HCT116 (cell line): ENCODE results near the gene HDHD3. TPM values are rescaled to one million over a fixed set of nuclear protein-coding genes. Genes with fewer than 3 reads are reported as not detected.

Experiments used
- ATAC-seq: fragments of 200-7000 bp; cut with Tn5 transposase; 2 replicates; pipeline ENCODE4 v1.9.1; 2020; ENCODE audit warnings: mild to moderate bottlenecking, moderate library complexity
- BruUV-seq: library from RNA; stranded (reverse); fragments of 400-500 nt; replicated peaks from 2 replicates; lab custom pipeline; 2021; lab: Mats Ljungman, UMichigan
- CTCF ChIA-PET: fragments of 300-600 bp; sonication (Branson Sonifier 250); formaldehyde crosslinking; loops from one replicate; lab custom pipeline; 2021; ENCODE audit warnings: antibody characterized with exemption; lab: Charles Lee
- POLR2A ChIA-PET: fragments of 300-600, 350-600 bp; sonication (Branson Sonifier 250); formaldehyde crosslinking; loops from one replicate; lab custom pipeline; 2021; ENCODE audit warnings: antibody characterized with exemption; lab: Charles Lee
- RAD21 ChIA-PET, 2 experiments: fragments of 300-600 bp; sonication (Branson Sonifier 250); formaldehyde crosslinking; loops; one replicate each; lab custom pipeline; 2023; ENCODE audit warnings: low total read pairs in 2 of 2; ENCODE audit not compliant: uncharacterized antibody in 2 of 2, unreplicated experiment in 2 of 2, low non-redundant PET in 1 of 2; lab: Charles Lee
- DNase-seq: peaks from one replicate; pipeline ENCODE4 v3.0.0-alpha.2; 2010; ENCODE audit warnings: low read depth, low spot score
- H2AFZ ChIP-seq: fragments of 200-600 bp; shearing (Covaris generic), sonication (generic); 2 replicates; pipeline ENCODE4 v1.6.1; 2017; ENCODE audit warnings: low read depth, mixed run types, mixed read lengths, antibody characterized with exemption, low read length; ENCODE audit not compliant: poor library complexity, severe bottlenecking
- H3K27ac ChIP-seq: 2 replicates; pipeline ENCODE4 v1.5.1; 2012; ENCODE audit warnings: low read depth, low read length
- H3K27me3 ChIP-seq: fragments of 200-600 bp; sonication (generic); 2 replicates; pipeline ENCODE4 v1.6.1; 2016; ENCODE audit warnings: mixed run types, low read length, mixed read lengths; ENCODE audit not compliant: insufficient read depth
- H3K36me3 ChIP-seq, 2 experiments: fragments of 200-500 bp in 1 of 2; fragments of 200-600 bp in 1 of 2; sonication (Bioruptor generic) in 1 of 2; sonication (generic) in 1 of 2; 2 replicates each; pipeline versions ENCODE4 v1.5.1 to v1.6.1; 2014 to 2016; ENCODE audit warnings: low read length in 2 of 2, inconsistent platforms in 1 of 2, mixed read lengths in 1 of 2, mixed run types in 1 of 2; ENCODE audit not compliant: insufficient read depth in 2 of 2, control insufficient read depth in 1 of 2
- H3K4me1 ChIP-seq, 2 experiments: fragments of 200-600 bp in 1 of 2; sonication (generic) in 1 of 2; 2 replicates each; pipeline versions ENCODE4 v1.5.1 to v1.6.1; 2012 to 2017; ENCODE audit warnings: low read length in 2 of 2, inconsistent platforms in 1 of 2, mild to moderate bottlenecking in 1 of 2, mixed read lengths in 1 of 2, mixed run types in 1 of 2, moderate library complexity in 1 of 2; ENCODE audit not compliant: insufficient read depth in 2 of 2, control insufficient read depth in 1 of 2
- H3K4me2 ChIP-seq: fragments of 200-600 bp; sonication (generic); 2 replicates; pipeline ENCODE4 v1.6.1; 2017; ENCODE audit warnings: mixed run types, low read length, mixed read lengths
- H3K4me3 ChIP-seq, 2 experiments: fragments of 200-600 bp in 1 of 2; sonication (generic) in 1 of 2; replicated peaks in 1 of 2; 2 replicates each; pipeline ENCODE4 v1.5.1; 2011 to 2016; ENCODE audit warnings: low read length in 2 of 2, control low read depth in 1 of 2, low read depth in 1 of 2, mild to moderate bottlenecking in 1 of 2, mixed read lengths in 1 of 2, mixed run types in 1 of 2
- H3K79me2 ChIP-seq: fragments of 200-600 bp; sonication (generic); 2 replicates; pipeline ENCODE4 v1.6.1; 2017; ENCODE audit warnings: mild to moderate bottlenecking, mixed run types, low read length, moderate library complexity, mixed read lengths; ENCODE audit not compliant: insufficient read depth
- H3K9ac ChIP-seq: fragments of 200-600 bp; sonication (generic); 2 replicates; pipeline ENCODE4 v1.6.1; 2016; ENCODE audit warnings: low read length, mixed read lengths
- H3K9me2 ChIP-seq: fragments of 200-600 bp; sonication (generic), shearing (Covaris generic); 2 replicates; pipeline ENCODE4 v1.6.1; 2017; ENCODE audit warnings: mixed run types, mild to moderate bottlenecking, moderate library complexity; ENCODE audit not compliant: insufficient read depth
- H3K9me3 ChIP-seq, 2 experiments: fragments of 200-500 bp in 1 of 2; fragments of 200-600 bp in 1 of 2; sonication (Bioruptor generic) in 1 of 2; sonication (generic) in 1 of 2; 2 replicates each; pipeline ENCODE4 v1.6.1; 2014 to 2017; ENCODE audit warnings: low read length in 2 of 2, mixed read lengths in 2 of 2, inconsistent platforms in 1 of 2, low read depth in 1 of 2, mild to moderate bottlenecking in 1 of 2, mixed run types in 1 of 2, moderate library complexity in 1 of 2; ENCODE audit not compliant: control insufficient read depth in 1 of 2, insufficient read depth in 1 of 2
- H4K20me1 ChIP-seq: fragments of 200-600 bp; sonication (generic), shearing (Covaris generic); 2 replicates; pipeline ENCODE4 v1.6.1; 2017; ENCODE audit warnings: mixed run types, mild to moderate bottlenecking, moderate library complexity; ENCODE audit not compliant: insufficient read depth
- ATF3 ChIP-seq: IDR thresholded peaks from 2 replicates; pipeline ENCODE4 v1.6.1; 2012
- CBX3 ChIP-seq: IDR thresholded peaks from 2 replicates; pipeline ENCODE4 v1.6.1; 2012; ENCODE audit warnings: low read depth
- CEBPB ChIP-seq: IDR thresholded peaks from 2 replicates; pipeline ENCODE4 v1.6.1; 2012; ENCODE audit warnings: low read depth
- CTCF ChIP-seq, 3 experiments: fragments of 200-600 bp in 1 of 3; sonication (generic) in 1 of 3; IDR thresholded peaks in 2 of 3; conservative IDR thresholded peaks in 1 of 3; 2 replicates each; pipeline ENCODE4 v1.5.1; 2012 to 2017; ENCODE audit warnings: low read depth in 2 of 3, low read length in 2 of 3, antibody characterized with exemption in 1 of 3, borderline replicate concordance in 1 of 3, control low read depth in 1 of 3, mild to moderate bottlenecking in 1 of 3, mixed read lengths in 1 of 3, mixed run types in 1 of 3, moderate library complexity in 1 of 3; ENCODE audit not compliant: insufficient read depth in 1 of 3
- EGR1 ChIP-seq: IDR thresholded peaks from 2 replicates; pipeline ENCODE4 v1.6.1; 2012; ENCODE audit warnings: low read depth
- ELF1 ChIP-seq: IDR thresholded peaks from 2 replicates; pipeline ENCODE4 v1.6.1; 2012; ENCODE audit warnings: low read depth, borderline replicate concordance
- EZH2 ChIP-seq: fragments of 200-600 bp; sonication (generic); IDR thresholded peaks from 2 replicates; pipeline ENCODE4 v1.6.1; 2017; ENCODE audit warnings: antibody characterized with exemption, mixed run types
- EZH2phosphoT487 ChIP-seq: fragments of 200-600 bp; IDR thresholded peaks from 2 replicates; pipeline ENCODE4 v1.6.1; 2018; ENCODE audit warnings: antibody characterized with exemption, borderline replicate concordance
- FOSL1 ChIP-seq: IDR thresholded peaks from 2 replicates; pipeline ENCODE4 v1.6.1; 2012; ENCODE audit warnings: low read depth
- MAX ChIP-seq: IDR thresholded peaks from 2 replicates; pipeline ENCODE4 v1.6.1; 2012
- POLR2AphosphoS5 ChIP-seq: IDR thresholded peaks from 2 replicates; pipeline ENCODE4 v1.6.1; 2011; ENCODE audit warnings: mild to moderate bottlenecking, low read depth, low read length, moderate library complexity
- RAD21 ChIP-seq: IDR thresholded peaks from 2 replicates; pipeline ENCODE4 v1.6.1; 2012; ENCODE audit warnings: low read depth, mild to moderate bottlenecking
- REST ChIP-seq: IDR thresholded peaks from 2 replicates; pipeline ENCODE4 v1.6.1; 2012; ENCODE audit warnings: low read depth
- SIN3A ChIP-seq: IDR thresholded peaks from 2 replicates; pipeline ENCODE4 v1.6.1; 2012; ENCODE audit warnings: low read depth
- SP1 ChIP-seq: IDR thresholded peaks from 2 replicates; pipeline ENCODE4 v1.6.1; 2012; ENCODE audit warnings: low read depth
- SRF ChIP-seq: IDR thresholded peaks from 2 replicates; pipeline ENCODE4 v1.6.1; 2012; ENCODE audit warnings: low read depth
- TCF7L2 ChIP-seq: IDR thresholded peaks from 2 replicates; pipeline ENCODE4 v1.7.0; 2011; ENCODE audit warnings: borderline replicate concordance, inconsistent platforms; ENCODE audit not compliant: insufficient read depth, insufficient read length; ENCODE audit errors: extremely low read depth
- YY1 ChIP-seq: IDR thresholded peaks from 2 replicates; pipeline ENCODE4 v1.6.1; 2011; ENCODE audit warnings: low read length, low read depth, moderate library complexity, mild to moderate bottlenecking; ENCODE audit not compliant: insufficient replicate concordance; ENCODE audit errors: extremely low read depth
- ZBTB33 ChIP-seq: IDR thresholded peaks from 2 replicates; pipeline ENCODE4 v1.6.1; 2011; ENCODE audit warnings: mild to moderate bottlenecking, low read length, moderate library complexity; ENCODE audit not compliant: insufficient replicate concordance; ENCODE audit errors: extremely low read depth
- ZFX ChIP-seq: fragments of 450-650 bp; IDR thresholded peaks from 2 replicates; pipeline ENCODE4 v1.6.1; 2017
- intact Hi-C: fragments of 100-400 bp; cut with micrococcal nuclease; formaldehyde crosslinking; loops from 2 replicates; pipeline ENCODE4 v1.10.0; 2022
- total RNA-seq: library from RNA; stranded (reverse); gene quantifications from one replicate; pipeline ENCODE4 v1.2.1, GENCODE V29; 2021; ENCODE audit not compliant: unreplicated experiment

The HDHD3 gene
- total RNA-seq, 1 experiment from 2014 or later: 21.8 TPM

- RAD21 ChIA-PET: no interaction called here
- H3K4me2 ChIP-seq: no peak overlapping the region
These were observed 45.0 kb downstream of the HDHD3 start for GRCh38 chr9:113331780-113332179.

More at GRCh38 chr9:113331780-113332179, 45.0 kb downstream of the HDHD3 start:
- no peak overlapping the region for H2AFZ ChIP-seq
- ChIA-PET POLR2A (no interaction called here), CTCF (no interaction called here)
- no peak overlapping the region for H3K27ac ChIP-seq
- DNase-seq: no peak
- H4K20me1 ChIP-seq: no peaks in the 10 kb centered on the region
- H3K9ac ChIP-seq: no peak overlapping the region
- no peak for ATAC-seq
- no peaks in the 10 kb centered on the region for H3K4me1 ChIP-seq
- peaks cover 0 to 2% of the 10 kb centered on the region in 2 experiments; a peak in 1 of 4 replicates for H3K36me3 ChIP-seq
- no TSS peak for BruUV-seq
- no peaks in the 10 kb centered on the region for H3K9me2 ChIP-seq
- H3K27me3 ChIP-seq: no peaks in the 10 kb centered on the region
- no peak for TF ChIP-seq TCF7L2
- no peak for TF ChIP-seq ZBTB33
- TF ChIP-seq ELF1: no peak
- TF ChIP-seq EZH2: no peak
- no peak for TF ChIP-seq REST
- TF ChIP-seq EGR1: no peak
- TF ChIP-seq CTCF (IDR thresholded peaks at IDR 0.05 in 2 of 3, conservative IDR thresholded peaks at IDR 0.05 in 1 of 3; ENCODE audit: borderline replicate concordance in 1 of 3, insufficient read depth in 1 of 3, low read depth in 2 of 3, low read length in 2 of 3): no peak
- TF ChIP-seq EZH2phosphoT487: no peak
- no peak for TF ChIP-seq MAX
- no peak for TF ChIP-seq SP1
- TF ChIP-seq ATF3: no peak
- TF ChIP-seq SRF: no peak
- no peak for TF ChIP-seq POLR2AphosphoS5
- TF ChIP-seq YY1: no peak
- TF ChIP-seq FOSL1: no peak
- TF ChIP-seq RAD21: no peak
- TF ChIP-seq SIN3A: no peak
- no peak for TF ChIP-seq ZFX
- no peak for TF ChIP-seq CBX3
- TF ChIP-seq CEBPB: no peak
- no peaks in the 10 kb centered on the region for H3K9me3 ChIP-seq
- no peak overlapping the region for H3K4me3 ChIP-seq
- no peaks in the 10 kb centered on the region for H3K79me2 ChIP-seq
- intact Hi-C loops: no loop called here
